Upper lobe of left lung (tissue), 6 donors: Measurements from ENCODE around the gene TTC3. TPM values are rescaled to one million over a fixed set of nuclear protein-coding genes. Genes with fewer than 3 reads are reported as not detected.

Experiments used
- ATAC-seq, 2 donors: fragments of 200-7000 bp; cut with Tn5 transposase; one replicate each; pipeline ENCODE4 v1.9.1; 2022; ENCODE audit warnings: mild to moderate bottlenecking in 2 of 2, moderate library complexity in 2 of 2; ENCODE audit not compliant: low FRiP score in 2 of 2
- DNase-seq, 2 donors: peaks; one replicate each; pipeline ENCODE4 v3.0.0-alpha.2; 2019 to 2020
- H3K27ac ChIP-seq, 4 donors: fragments of 200-600 bp; sonication (generic); one replicate each; pipeline ENCODE4 v1.5.1; 2016 to 2019
- H3K27me3 ChIP-seq, 4 donors: fragments of 200-600 bp; sonication (generic); one replicate each; pipeline ENCODE4 v1.5.1; 2017 to 2019
- H3K36me3 ChIP-seq, 4 donors: fragments of 200-600 bp; sonication (generic); one replicate each; pipeline ENCODE4 v1.5.1; 2016 to 2019
- H3K4me1 ChIP-seq, 4 donors: fragments of 200-600 bp; sonication (generic); one replicate each; pipeline ENCODE4 v1.5.1; 2018 to 2019
- H3K4me3 ChIP-seq, 4 donors: fragments of 200-600 bp; sonication (generic); one replicate each; pipeline ENCODE4 v1.5.1; 2017 to 2019; ENCODE audit warnings: mild to moderate bottlenecking in 2 of 4, moderate library complexity in 1 of 4
- H3K9me3 ChIP-seq, 4 donors: fragments of 200-600 bp; sonication (generic); one replicate each; pipeline ENCODE4 v1.5.1; 2018 to 2019
- CTCF ChIP-seq, 6 experiments: fragments of 450-650 bp in 4 of 6; fragments of 200-600 bp in 2 of 6; sonication (generic) in 2 of 6; IDR thresholded peaks; one replicate each; pipeline ENCODE4 v1.5.1; 2016 to 2019; ENCODE audit warnings: antibody characterized with exemption in 6 of 6
- EP300 ChIP-seq, 4 donors: sonication (generic); formaldehyde crosslinking; IDR thresholded peaks; one replicate each; pipeline ENCODE4 v1.5.1; 2017; ENCODE audit warnings: antibody characterized with exemption in 4 of 4, control low read depth in 2 of 4
- POLR2A ChIP-seq, 4 donors: fragments of 450-650 bp; IDR thresholded peaks; one replicate each; pipeline ENCODE4 v1.5.1; 2016 to 2017; ENCODE audit warnings: antibody characterized with exemption in 4 of 4, mild to moderate bottlenecking in 2 of 4
- POLR2AphosphoS5 ChIP-seq, 2 donors: sonication (generic); formaldehyde crosslinking; IDR thresholded peaks; one replicate each; pipeline ENCODE4 v1.5.1; 2017; ENCODE audit warnings: antibody characterized with exemption in 2 of 2
- WGBS, 2 donors: methylation state at CpG; one replicate each; pipeline ENCODE4 v1.1.5; 2017 to 2018; 5-methylcytosine and 5-hydroxymethylcytosine counted together
- total RNA-seq, 6 donors: library from RNA; depleted of rRNA in 4 of 6; stranded (reverse); fragments of >200 nt in 4 of 6; gene quantifications; one replicate each; pipeline versions ENCODE4 v1.1.0 to v1.2.1, GENCODE V29; 2016 to 2021
- donor health status: DM: no; HTN: no; CAD: no; lungs with moderate emphysema.
- donor health status: DM: no; HTN: yes; CAD: no; lungs with severe emphysema.

Gene TTC3, protein sequence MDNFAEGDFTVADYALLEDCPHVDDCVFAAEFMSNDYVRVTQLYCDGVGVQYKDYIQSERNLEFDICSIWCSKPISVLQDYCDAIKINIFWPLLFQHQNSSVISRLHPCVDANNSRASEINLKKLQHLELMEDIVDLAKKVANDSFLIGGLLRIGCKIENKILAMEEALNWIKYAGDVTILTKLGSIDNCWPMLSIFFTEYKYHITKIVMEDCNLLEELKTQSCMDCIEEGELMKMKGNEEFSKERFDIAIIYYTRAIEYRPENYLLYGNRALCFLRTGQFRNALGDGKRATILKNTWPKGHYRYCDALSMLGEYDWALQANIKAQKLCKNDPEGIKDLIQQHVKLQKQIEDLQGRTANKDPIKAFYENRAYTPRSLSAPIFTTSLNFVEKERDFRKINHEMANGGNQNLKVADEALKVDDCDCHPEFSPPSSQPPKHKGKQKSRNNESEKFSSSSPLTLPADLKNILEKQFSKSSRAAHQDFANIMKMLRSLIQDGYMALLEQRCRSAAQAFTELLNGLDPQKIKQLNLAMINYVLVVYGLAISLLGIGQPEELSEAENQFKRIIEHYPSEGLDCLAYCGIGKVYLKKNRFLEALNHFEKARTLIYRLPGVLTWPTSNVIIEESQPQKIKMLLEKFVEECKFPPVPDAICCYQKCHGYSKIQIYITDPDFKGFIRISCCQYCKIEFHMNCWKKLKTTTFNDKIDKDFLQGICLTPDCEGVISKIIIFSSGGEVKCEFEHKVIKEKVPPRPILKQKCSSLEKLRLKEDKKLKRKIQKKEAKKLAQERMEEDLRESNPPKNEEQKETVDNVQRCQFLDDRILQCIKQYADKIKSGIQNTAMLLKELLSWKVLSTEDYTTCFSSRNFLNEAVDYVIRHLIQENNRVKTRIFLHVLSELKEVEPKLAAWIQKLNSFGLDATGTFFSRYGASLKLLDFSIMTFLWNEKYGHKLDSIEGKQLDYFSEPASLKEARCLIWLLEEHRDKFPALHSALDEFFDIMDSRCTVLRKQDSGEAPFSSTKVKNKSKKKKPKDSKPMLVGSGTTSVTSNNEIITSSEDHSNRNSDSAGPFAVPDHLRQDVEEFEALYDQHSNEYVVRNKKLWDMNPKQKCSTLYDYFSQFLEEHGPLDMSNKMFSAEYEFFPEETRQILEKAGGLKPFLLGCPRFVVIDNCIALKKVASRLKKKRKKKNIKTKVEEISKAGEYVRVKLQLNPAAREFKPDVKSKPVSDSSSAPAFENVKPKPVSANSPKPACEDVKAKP (N-terminal part only)
- 100 to 1,000 TPM in 2 of 6 donors, 10 to 100 TPM in 4; 69.9 to 395 (median 88.2) TPM for total RNA-seq

DNA sequence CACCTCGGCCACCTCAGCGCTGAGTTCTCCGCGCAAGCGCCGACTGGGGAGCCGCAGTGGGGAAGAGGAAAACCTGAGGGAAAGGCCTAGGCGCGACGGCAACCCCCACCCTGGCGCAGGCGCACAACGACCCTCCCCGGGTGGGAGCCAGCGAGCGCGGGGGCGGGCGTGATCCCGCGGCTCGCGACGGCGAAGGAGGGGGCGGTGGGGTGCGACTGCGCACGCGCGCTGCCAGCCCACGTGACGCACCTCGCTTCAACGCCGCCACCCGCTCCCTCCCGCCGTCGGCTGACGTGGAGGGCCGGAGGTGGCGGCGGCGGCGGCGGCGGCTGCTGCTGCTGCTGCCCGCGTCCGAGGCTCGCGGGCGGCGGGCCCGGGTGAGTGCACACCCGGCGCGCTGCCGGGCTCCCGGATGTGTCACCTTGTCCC lies at the start of gene TTC3, which contains the start of gene PIGP:
Gene TTC3, plus strand, starts transcription at position 267 of the 429 bp plus-strand sequence. CDS start 14,004 bp downstream, outside the sequence.
Gene PIGP, minus strand, starts transcription at position 84 of the 429 bp plus-strand sequence. CDS start 556 bp downstream, outside the sequence.
- peak; percentile 93 to 95 for ATAC-seq
- no peaks in the 10 kb centered on the region for H3K36me3 ChIP-seq
- no peaks in the 10 kb centered on the region for H3K9me3 ChIP-seq
- peaks cover 9 to 28% (median 15%) of the 10 kb centered on the region in 4 donors for H3K4me1 ChIP-seq
- peak; percentile 91 to 100 for DNase-seq
- peak within 1 kb of the TSS; percentile 83 to 97 (median 90) for H3K4me3 ChIP-seq
- 0 to 1% methylated on average over 31 to 41 of the region's 61 CpGs for WGBS, 2 donors
- H3K27ac ChIP-seq, result peak within 1 kb of the TSS; percentile 95 to 100 (median 98)
- TF ChIP-seq EP300 (IDR thresholded peaks at IDR 0.05) (no peak), POLR2AphosphoS5 (IDR thresholded peaks at IDR 0.05) (peak; percentile 81 to 84), POLR2A (IDR thresholded peaks at IDR 0.05) (peak; percentile 50 to 93 (median 82)), CTCF (IDR thresholded peaks at IDR 0.05) (peak in 1 of 6 experiments; percentile 8)
- no peaks in the 10 kb centered on the region for H3K27me3 ChIP-seq

DNA sequence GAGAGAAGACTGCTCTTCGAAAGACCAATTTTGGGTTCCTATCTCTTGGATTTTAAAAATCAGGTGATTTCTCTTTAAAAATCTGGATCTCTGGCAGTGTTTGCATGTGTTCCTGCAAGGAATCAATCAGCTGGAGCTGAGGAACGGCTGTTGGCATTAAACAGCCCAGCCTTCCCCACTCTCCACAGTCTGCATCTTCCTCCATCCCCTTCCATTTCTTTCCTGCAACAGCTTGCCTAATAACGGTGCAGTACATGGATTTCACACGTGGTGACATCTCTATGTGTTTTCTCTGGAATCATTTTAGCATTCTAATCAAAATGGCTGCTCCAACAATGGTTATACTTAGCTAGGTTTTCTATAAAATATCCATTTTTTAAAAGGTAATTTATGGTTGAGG lies 46.6 kb upstream of the TTC3 start:
- Histone ChIP-seq H3K4me3 (no peak overlapping the region), H3K27ac (no peak overlapping the region), H3K27me3 (no peaks in the 10 kb centered on the region), H3K9me3 (no peaks in the 10 kb centered on the region), H3K4me1 (no peaks in the 10 kb centered on the region), H3K36me3 (no peaks in the 10 kb centered on the region)
- TF ChIP-seq POLR2AphosphoS5 (IDR thresholded peaks at IDR 0.05) (no peak), EP300 (IDR thresholded peaks at IDR 0.05) (no peak), POLR2A (IDR thresholded peaks at IDR 0.05) (no peak), CTCF (IDR thresholded peaks at IDR 0.05) (no peak)
- DNase-seq (no peak), ATAC-seq (no peak)
- WGBS, 2 donors, result 61 to 67% methylated on average over 4 of the region's 4 CpGs

GRCh38 chr21:37028570-37028969 lies 44.5 kb upstream of the TTC3 start:
- Histone ChIP-seq H3K27ac (no peak overlapping the region), H3K36me3 (no peaks in the 10 kb centered on the region), H3K9me3 (no peaks in the 10 kb centered on the region), H3K4me3 (no peak overlapping the region), H3K27me3 (no peaks in the 10 kb centered on the region), H3K4me1 (no peaks in the 10 kb centered on the region)
- 83 to 89% methylated on average over 4 of the region's 4 CpGs for WGBS, 2 donors
- DNase-seq, result no peak
- ATAC-seq, result no peak
- TF ChIP-seq EP300 (IDR thresholded peaks at IDR 0.05), result no peak

- no peaks in the 10 kb centered on the region for H3K9me3 ChIP-seq
- no peaks in the 10 kb centered on the region for H3K27me3 ChIP-seq
- no peak overlapping the region for H3K27ac ChIP-seq
- ATAC-seq (no peak), DNase-seq (no peak)
- no peaks in the 10 kb centered on the region for H3K4me1 ChIP-seq
- H3K36me3 ChIP-seq, result no peaks in the 10 kb centered on the region
- TF ChIP-seq POLR2A (IDR thresholded peaks at IDR 0.05) (no peak), EP300 (IDR thresholded peaks at IDR 0.05) (no peak), POLR2AphosphoS5 (IDR thresholded peaks at IDR 0.05) (no peak), CTCF (IDR thresholded peaks at IDR 0.05) (no peak)
- WGBS, 2 donors, result 96 to 97% methylated on average over 4 of the region's 4 CpGs
- no peak overlapping the region for H3K4me3 ChIP-seq
Measured at GRCh38 chr21:37030864-37031263, 42.2 kb upstream of the TTC3 start.
